IPS-15b (cell line): ENCODE measurements around the gene AK8.

Source experiments
- H3K27me3 ChIP-seq: one replicate; pipeline ENCODE4 v1.6.1; 2013; ENCODE audit warnings: low read length; ENCODE audit not compliant: control insufficient read depth, insufficient read depth
- H3K36me3 ChIP-seq: one replicate; pipeline ENCODE4 v1.6.1; 2013; ENCODE audit warnings: low read length; ENCODE audit not compliant: control insufficient read depth, insufficient read depth
- H3K4me1 ChIP-seq: one replicate; pipeline ENCODE4 v1.6.1; 2013; ENCODE audit warnings: mild to moderate bottlenecking, low read length; ENCODE audit not compliant: control insufficient read depth, insufficient read depth
- H3K4me3 ChIP-seq: one replicate; pipeline ENCODE4 v1.5.1; 2013; ENCODE audit warnings: low read depth, low read length
- H3K9ac ChIP-seq: one replicate; pipeline ENCODE4 v1.6.1; 2013; ENCODE audit warnings: low read depth, mild to moderate bottlenecking, low read length
- H3K9me3 ChIP-seq: one replicate; pipeline ENCODE4 v1.6.1; 2013; ENCODE audit warnings: mild to moderate bottlenecking, low read length; ENCODE audit not compliant: control insufficient read depth, insufficient read depth

The AK8 gene

DNA sequence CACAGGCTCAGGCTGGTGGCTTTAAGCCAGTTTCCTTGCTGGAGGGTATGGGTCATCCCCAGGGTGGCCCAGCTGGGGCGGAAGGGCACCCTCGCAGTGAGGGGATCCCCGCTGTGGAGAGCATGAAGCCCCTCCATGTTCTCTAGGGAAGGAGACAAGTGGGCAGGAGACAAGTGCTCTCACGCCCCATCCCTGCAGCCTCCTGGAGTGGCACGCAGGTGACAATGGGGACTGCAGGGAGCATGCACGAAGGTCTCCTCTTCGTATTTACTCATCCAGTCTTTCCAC lies 124.5 kb downstream of the AK8 start:
- H3K4me1 ChIP-seq, result no peaks in the 10 kb centered on the region
- no peaks in the 10 kb centered on the region for H3K9me3 ChIP-seq
- H3K27me3 ChIP-seq, result no peaks in the 10 kb centered on the region
- H3K36me3 ChIP-seq, result no peaks in the 10 kb centered on the region
- no peak overlapping the region for H3K4me3 ChIP-seq
- no peak overlapping the region for H3K9ac ChIP-seq

DNA sequence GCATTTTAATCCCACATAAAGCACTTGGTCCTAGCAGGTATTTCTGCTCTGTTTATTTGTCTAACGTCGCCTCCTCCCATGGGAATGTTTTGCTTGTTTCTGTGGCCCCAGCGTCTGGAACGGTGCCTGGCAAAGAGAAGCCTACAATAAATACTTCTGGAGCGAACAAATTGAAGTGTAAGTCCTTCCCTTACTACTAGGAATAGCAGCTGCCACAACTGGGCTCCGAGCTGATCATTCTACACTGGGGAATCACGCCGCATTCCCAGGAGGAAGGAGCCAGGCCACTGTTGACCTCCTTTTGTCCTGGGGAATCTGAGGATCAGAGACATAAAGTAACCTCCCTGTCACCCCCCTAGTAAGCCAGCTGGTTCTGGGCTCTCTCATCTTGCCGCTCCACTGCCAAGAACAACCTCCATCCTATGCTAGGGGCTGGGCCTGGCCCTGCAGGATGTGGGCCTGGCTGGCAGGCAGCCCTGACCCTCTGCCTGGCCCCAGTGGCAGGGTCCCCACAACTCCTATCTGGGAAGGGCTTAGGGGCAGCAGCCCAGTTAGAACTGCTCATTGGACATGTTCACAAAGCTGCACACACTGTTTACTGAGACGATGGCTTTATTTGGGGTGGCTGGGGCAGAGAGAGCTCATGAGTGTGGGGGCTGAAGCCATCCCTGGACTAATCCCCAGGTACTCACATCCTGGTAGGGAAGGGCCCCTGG lies 125.0 kb downstream of the AK8 start:
- Histone ChIP-seq H3K36me3 (no peaks in the 10 kb centered on the region), H3K27me3 (no peaks in the 10 kb centered on the region), H3K4me3 (no peak overlapping the region), H3K4me1 (no peaks in the 10 kb centered on the region), H3K9ac (no peak overlapping the region), H3K9me3 (no peaks in the 10 kb centered on the region)

DNA sequence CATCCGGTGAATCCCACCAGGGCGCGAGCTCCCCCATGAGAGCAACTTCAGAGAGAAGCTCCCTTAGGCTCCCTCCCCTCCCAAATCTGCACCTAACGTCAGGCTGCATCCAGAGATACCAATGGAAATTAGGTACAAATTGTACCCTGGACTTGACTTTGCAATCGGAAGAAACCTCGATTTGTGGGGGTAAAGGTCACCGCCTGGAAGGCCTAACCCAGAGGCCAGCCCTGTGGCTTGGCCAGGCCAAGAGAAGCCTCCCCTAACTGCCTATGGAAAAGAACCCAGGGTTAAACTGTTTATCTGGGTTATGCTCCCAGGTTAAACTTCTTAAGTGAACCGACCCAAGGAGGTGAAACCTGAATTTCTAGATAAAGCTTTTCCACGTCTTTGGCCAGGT lies 127.4 kb downstream of the AK8 start:
- Histone ChIP-seq H3K4me1 (peaks cover 2% of the 10 kb centered on the region), H3K4me3 (no peak overlapping the region), H3K27me3 (peaks cover 11% of the 10 kb centered on the region), H3K36me3 (no peaks in the 10 kb centered on the region), H3K9ac (no peak overlapping the region), H3K9me3 (no peaks in the 10 kb centered on the region)

DNA sequence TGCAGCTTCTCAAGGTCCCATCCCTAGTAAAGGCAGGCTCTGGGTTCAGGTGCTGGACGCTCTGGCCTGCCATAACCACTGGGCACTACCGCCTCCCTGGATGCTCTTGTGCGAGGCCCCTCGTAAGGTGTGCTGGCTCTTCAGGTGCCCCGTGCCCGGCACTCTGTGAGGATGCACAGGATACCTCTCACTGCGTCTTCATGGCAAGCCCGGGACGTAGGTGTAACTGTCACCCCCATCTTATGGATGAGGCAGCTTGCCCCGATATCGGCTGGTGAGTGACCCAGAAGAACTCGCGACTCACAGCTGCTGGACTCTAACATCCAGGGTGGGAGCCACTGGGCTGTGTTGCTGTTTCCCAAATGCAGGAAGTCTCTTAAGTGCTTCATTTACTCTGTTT lies 128.8 kb downstream of the AK8 start:
- Histone ChIP-seq H3K4me3 (no peak overlapping the region), H3K27me3 (peaks cover 23% of the 10 kb centered on the region), H3K9ac (no peak overlapping the region), H3K4me1 (peaks cover 10% of the 10 kb centered on the region), H3K9me3 (no peaks in the 10 kb centered on the region), H3K36me3 (no peaks in the 10 kb centered on the region)

DNA sequence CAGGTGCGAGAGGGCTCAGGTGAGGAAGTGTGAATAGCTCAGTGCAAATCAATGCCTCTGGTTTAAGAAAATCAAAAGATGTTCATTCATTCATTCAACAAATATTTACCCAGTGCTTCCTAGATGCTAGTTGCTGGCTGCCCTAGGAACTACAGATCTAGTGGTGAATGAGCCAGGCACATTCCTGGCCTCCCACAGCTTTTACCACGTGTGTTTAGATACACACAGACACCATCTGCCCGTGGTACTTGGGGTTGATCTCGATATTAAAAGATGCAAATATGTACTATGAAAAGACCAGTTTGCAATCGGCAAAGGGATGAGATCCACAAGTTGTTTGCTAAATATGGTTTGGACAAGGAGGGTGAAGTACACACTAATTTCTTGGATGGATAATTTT lies 129.6 kb downstream of the AK8 start:
- Histone ChIP-seq H3K9ac (no peak overlapping the region), H3K4me3 (no peak overlapping the region), H3K36me3 (no peaks in the 10 kb centered on the region), H3K27me3 (peaks cover 32% of the 10 kb centered on the region), H3K9me3 (no peaks in the 10 kb centered on the region), H3K4me1 (peaks cover 16% of the 10 kb centered on the region)

DNA sequence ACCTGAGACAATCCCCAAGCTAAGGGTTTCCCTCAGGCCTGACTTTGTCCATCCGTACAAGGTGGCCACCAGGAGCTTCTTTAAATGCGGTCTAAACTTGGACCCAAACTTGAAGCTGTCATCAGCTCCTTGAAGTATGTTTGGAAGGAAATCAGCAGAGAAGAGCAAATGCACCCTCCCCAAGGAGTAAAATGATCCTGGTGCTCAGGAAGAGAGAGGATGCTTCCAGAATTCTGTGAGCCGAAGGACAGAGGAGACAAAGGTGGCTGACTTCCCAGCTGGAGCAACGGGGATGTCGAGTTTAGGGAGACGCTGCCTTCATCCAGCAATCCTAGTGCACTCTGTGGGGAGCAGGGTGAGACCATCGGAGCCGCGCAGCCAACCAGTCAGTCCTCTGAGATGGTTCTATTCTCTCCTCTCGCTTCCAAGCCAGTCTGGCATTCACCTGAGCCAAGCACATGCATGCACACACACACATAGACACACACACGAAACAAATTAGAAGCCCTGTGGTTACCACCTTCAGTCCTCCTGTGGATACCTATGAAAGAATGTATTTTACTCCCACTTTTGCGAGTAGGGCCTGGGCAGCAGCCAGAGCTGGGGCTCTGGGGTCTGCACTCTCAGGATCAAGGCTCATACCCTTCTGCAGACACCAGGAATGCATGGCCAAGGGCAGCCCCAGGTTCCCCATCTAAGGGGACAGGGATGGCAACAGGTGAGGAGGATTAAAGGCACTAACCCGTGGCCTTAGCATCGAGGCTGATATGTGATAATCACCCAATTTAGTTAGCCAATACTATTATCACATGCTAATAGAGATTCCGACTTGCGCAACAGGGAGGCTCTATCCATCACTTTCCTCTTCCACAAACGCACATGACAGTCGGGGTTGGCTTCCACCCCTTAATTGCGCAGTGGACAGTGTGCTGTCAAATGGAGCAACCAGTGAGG lies 132.1 kb downstream of the AK8 start:
- H3K9ac ChIP-seq, result no peak overlapping the region
- H3K36me3 ChIP-seq, result no peaks in the 10 kb centered on the region
- H3K4me3 ChIP-seq, result peak overlapping the region; percentile 23
- H3K27me3 ChIP-seq, result peaks cover 51% of the 10 kb centered on the region
- peaks cover 16% of the 10 kb centered on the region for H3K4me1 ChIP-seq
- no peaks in the 10 kb centered on the region for H3K9me3 ChIP-seq

DNA sequence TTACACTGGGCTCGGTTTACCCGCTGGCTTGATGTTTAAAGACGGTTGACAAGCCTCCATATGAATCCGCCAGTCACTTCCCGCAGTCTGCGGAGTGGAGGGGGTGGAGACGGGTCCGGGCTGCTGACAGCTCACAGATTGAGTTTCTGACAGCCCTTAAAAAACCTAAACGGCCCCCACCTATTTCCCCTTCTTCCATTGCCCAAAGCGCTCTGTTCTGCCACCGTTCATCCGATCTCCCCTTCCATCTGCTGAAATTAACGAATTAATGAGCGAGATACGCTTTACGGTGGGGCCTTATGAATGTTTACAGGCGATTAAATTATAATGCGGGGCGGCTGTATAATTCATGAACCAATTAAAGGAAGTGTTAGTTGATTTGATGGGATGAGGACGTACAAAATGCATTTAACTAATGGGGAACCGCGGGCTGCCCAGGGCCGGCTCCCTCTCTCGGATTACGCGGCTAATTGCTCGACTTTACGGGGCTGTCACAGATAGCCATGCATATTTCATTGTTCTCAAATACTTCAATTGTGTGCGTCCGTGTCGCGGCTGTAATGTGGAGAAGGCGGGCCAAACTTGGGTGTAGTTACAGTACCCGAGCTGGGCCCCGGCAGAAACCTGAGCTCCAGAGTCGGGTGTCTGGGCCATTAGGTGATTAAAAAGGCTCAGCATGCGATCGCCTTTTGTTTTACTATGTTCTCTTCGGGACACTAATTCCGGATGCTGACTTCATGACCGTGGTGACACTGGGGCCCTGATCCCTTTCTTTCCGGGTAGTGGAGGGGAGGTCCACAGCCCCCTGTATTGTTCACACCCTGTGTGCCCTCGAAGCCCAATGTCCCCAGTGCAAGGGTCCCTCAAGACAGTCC lies 133.0 kb downstream of the AK8 start:
- H3K4me1 ChIP-seq, result peaks cover 16% of the 10 kb centered on the region
- no peaks in the 10 kb centered on the region for H3K9me3 ChIP-seq
- H3K4me3 ChIP-seq, result peak overlapping the region; percentile 23
- no peaks in the 10 kb centered on the region for H3K36me3 ChIP-seq
- peaks cover 52% of the 10 kb centered on the region for H3K27me3 ChIP-seq
- no peak overlapping the region for H3K9ac ChIP-seq

DNA sequence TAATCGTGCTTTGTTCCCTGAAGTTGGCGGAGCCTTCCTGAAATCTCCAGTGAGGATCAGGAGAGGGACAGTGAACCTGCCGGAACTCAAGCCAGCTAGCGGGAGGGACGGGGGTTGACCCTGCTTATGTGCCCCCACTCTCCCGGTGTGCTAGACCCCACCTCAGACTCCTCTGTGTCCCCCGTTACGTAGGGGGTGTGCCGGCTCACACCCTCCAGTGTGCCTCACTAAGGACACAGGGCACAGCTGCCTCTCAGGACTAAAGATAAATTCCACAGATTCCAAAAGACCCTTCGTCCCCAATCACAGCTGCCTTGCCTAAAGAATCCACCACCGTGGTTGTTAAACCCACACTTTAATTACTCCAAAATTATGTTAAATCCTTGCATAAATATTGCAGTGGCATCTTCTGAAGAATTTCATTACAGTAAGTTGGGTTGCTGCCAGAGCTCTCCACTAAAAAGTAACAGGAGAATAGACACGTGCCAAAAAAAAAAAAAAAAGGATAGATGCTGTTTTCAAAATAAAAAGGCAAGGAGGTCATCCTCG lies 134.1 kb downstream of the AK8 start:
- Histone ChIP-seq H3K27me3 (peaks cover 52% of the 10 kb centered on the region), H3K9me3 (no peaks in the 10 kb centered on the region), H3K4me1 (peaks cover 16% of the 10 kb centered on the region), H3K9ac (no peak overlapping the region), H3K36me3 (no peaks in the 10 kb centered on the region), H3K4me3 (no peak overlapping the region)

DNA sequence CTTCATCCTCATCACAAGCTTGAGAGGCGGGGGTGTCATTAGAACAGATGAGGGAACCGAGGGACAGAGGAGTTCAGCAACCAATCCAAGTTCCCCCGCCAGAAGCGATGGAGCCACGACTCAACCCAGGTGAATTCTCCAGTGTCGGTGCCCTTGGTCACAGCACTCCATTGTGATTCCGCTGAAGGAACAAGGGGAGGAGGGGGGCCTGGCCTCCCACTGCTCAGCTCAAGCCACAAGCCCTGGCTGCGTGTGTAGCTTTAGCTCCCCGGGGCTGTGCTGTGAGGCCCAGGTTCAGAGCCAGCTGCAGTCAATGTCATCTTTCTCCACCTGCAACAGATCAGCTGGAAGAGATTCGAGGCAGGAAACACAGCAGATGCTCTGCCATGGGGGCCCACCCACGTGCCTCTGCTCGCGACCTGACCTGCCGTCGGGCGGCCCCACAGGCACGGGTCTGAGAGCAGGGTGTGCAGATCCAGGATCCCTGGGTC lies 135.2 kb downstream of the AK8 start:
- H3K4me1 ChIP-seq, result peaks cover 16% of the 10 kb centered on the region
- peaks cover 52% of the 10 kb centered on the region for H3K27me3 ChIP-seq

DNA sequence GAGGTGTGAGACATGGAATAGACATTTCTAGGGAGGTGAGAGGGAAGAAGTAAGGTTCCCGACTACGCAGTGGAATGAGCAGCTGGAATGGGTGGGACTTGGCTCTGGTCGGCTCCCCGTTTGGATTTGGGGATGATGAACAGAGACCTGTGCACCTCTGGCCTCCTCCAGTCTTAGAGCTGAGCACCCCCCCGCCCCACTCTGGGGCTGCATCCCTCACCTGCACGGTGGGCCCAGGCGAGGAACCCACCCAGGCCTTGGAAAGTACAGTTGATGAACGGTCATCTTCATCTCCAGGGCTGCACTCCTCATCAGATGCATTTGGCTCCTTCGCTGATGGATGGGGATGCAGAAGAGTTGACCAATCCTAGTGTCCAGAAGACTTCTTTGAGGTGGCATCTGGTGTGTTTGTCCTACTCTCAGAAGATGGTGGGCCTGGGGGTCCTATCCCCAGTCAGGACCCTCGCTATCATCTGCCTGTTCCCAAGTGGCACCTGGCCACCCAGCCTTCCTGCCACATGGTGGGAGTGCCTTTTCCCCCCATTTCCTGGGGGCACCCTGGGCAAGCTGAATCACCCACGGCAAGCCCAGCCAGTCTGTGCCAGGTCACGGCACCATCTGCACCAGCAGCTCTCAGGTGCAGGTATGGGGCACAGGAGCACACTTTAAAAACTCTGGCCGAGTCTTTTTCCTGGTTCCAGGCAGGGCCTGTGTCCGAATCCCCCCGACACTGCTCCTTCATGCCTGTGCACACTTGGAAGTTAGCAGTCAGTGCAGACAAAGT lies 137.4 kb downstream of the AK8 start:
- Histone ChIP-seq H3K4me3 (no peak overlapping the region), H3K9me3 (no peaks in the 10 kb centered on the region), H3K36me3 (no peaks in the 10 kb centered on the region), H3K4me1 (peaks cover 15% of the 10 kb centered on the region), H3K27me3 (peaks cover 41% of the 10 kb centered on the region), H3K9ac (no peak overlapping the region)

More for the DNA sequence above, 135.2 kb downstream of the AK8 start:
- no peak overlapping the region for H3K4me3 ChIP-seq
- no peak overlapping the region for H3K9ac ChIP-seq
- H3K36me3 ChIP-seq, result no peaks in the 10 kb centered on the region
- H3K9me3 ChIP-seq, result no peaks in the 10 kb centered on the region
